ENCODE results near the gene FSD1. TPM values are rescaled to one million over a fixed set of nuclear protein-coding genes. Genes with fewer than 3 reads are reported as not detected.

FSD1 gene
- total RNA-seq, 2 experiments from 2014 or later = 7.8 to 8.1 TPM

DNA sequence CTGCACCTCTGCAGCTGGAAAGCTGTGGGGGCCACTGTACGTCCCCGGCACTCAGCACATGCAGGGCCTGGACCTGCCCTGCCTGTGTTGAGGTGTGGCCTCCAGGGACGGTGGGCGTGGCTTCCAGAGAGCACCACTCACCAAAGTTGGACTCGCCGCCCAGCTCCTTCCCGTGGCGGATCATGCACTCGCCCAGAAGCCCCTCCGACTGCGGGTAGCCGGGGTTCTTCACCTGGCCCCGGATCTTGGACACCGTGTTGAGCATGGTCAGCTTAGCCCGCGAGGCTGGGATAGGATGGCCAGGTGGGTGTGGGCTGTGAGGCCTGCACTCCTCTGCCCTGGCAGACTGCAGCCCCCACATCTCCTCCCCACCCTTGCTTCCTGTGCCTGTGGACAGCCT, 60.9 kb downstream of the FSD1 start:
- no peak for DNase-seq
- ChIA-PET CTCF (interaction anchor here (1.4 to 1.8 kb wide), 2 partner anchors 13 to 35 kb away, joined by 5 to 10 read pairs; partner anchors contain the start of gene SH3GL1), POLR2A (no interaction called here)
- H3K27me3 Mint-ChIP-seq = no peaks in the 10 kb centered on the region
- H3K4me3 Mint-ChIP-seq = no peak overlapping the region
- peaks cover 22% of the 10 kb centered on the region for H3K4me1 Mint-ChIP-seq (ENCODE audit: low read depth)
- no peak overlapping the region for H3K27ac Mint-ChIP-seq
- intact Hi-C loops (cut with micrococcal nuclease) = no loop called here
- no peaks in the 10 kb centered on the region for H3K9me3 Mint-ChIP-seq
- peaks cover 7% of the 10 kb centered on the region for H3K36me3 Mint-ChIP-seq

DNA sequence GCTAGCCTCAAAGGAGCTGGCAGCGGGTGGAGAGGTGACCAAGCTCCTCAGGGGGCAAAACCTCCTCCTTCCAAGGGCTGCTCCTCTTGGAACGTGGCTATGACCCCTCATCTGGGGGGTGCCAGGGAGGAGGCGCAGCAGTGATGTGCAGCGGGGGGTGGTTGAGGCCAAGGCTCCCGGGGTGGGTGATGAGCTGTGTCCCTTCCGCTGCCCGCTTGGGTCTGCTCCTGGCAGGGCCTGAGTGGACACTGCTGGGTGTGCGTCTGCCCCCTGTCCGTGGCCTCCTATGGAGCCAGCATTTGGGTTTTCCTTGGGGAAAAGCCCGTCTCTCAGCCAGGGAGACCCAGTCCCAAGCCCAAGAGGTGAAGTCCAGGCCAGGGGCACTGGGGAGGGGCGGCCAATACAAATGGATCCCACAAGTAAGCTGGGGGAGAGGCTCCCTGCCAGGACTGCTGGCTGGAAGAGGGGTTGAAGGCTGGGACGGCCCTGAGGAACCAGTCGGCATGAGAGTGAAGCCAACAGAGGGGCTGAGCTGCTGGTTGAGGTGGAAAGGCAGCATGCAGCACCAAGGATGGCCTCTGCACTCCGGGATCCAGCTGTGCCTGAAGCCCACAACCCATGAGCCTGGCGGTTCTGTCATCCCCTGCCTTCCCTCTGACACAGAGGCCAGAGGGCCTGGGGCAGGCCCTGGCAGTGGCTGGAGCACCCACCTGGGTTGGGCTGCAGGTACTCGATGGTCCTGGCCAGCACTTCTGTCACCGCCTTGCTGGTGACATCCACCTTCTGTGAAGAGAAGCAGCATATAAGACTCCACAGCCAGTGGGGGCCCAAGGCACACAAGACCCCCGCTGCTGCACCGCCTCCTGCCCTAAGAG, 61.6 kb downstream of the FSD1 start:
- Mint-ChIP-seq H3K27ac (no peak overlapping the region), H3K9me3 (no peaks in the 10 kb centered on the region), H3K4me1 (ENCODE audit: low read depth) (peaks cover 29% of the 10 kb centered on the region), H3K27me3 (no peaks in the 10 kb centered on the region), H3K4me3 (no peak overlapping the region), H3K36me3 (peaks cover 5% of the 10 kb centered on the region)
- ChIA-PET POLR2A (no interaction called here), CTCF (interaction anchor here (1.4 to 1.8 kb wide), 2 partner anchors 34 to 35 kb away, joined by 5 to 6 read pairs; partner anchors contain the start of gene SH3GL1)
- no peak for DNase-seq
- intact Hi-C loops (cut with micrococcal nuclease) = no loop called here

DNA sequence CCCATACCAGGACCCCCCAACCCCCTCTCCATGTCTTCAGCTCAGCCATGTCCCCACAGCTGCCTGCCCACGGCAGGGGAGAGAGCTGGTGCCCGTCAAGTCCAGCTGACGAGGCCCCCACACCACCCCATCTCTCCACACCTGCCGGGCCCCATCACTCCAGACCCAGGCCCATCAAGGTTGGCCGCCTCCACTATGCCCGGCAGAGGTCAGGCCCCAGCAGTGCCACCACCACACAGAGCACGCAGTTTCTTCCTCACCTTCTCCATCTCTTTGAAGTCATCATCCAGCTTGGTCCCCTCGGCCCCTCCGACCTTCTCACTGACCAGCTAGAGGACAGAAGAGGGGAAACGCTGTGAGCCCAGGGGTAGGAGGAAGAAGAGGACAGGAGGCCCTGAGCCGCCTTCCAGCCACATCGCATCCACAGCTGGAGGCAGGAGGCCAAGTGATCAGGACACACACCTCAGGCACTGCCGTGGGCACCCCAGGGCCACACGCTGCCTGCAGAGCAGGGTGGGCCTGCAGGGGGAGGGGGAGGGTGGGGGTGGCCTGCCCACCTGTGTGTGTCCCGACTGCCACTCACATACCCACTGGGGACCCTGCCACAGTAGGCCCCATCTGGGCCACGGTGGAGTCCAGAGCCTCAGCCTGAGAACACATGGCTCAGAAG, 62.4 kb downstream of the FSD1 start:
- ChIA-PET POLR2A (no interaction called here), CTCF (interaction anchor here (1.8 kb wide), 1 partner anchor 34 kb away, joined by 6 read pairs; the partner anchor contains the start of gene SH3GL1)
- H3K36me3 Mint-ChIP-seq = peaks cover 5% of the 10 kb centered on the region
- H3K9me3 Mint-ChIP-seq = no peaks in the 10 kb centered on the region
- peaks cover 36% of the 10 kb centered on the region for H3K4me1 Mint-ChIP-seq (ENCODE audit: low read depth)
- intact Hi-C loops (cut with micrococcal nuclease) = no loop called here
- peak overlapping the region; percentile 28 for H3K27ac Mint-ChIP-seq
- DNase-seq = no peak
- H3K4me3 Mint-ChIP-seq = no peak overlapping the region
- no peaks in the 10 kb centered on the region for H3K27me3 Mint-ChIP-seq

DNA sequence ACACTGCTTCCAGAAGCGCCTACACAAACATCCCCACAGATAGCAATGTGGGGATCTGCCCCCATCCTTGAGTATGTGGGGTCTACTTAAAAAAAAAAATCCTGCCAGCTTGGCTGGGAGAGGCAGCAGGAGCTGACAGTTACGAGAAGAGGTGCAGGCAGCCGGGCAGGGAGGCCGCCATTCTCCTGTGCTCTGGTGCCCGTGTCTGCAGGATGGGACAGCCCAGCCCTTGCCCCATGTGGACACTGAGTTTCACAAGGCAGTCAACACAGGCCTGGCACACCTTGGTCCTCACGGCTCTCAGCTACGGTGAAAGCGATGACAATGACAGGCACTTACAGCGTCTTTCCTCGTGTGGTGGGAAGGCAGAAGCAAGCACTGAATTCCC, 62.9 kb downstream of the FSD1 start:
- POLR2A ChIA-PET = no interaction called here
- intact Hi-C loops (cut with micrococcal nuclease) = no loop called here
- Mint-ChIP-seq H3K27me3 (no peaks in the 10 kb centered on the region), H3K4me3 (no peak overlapping the region), H3K36me3 (peaks cover 3% of the 10 kb centered on the region), H3K9me3 (no peaks in the 10 kb centered on the region), H3K27ac (peak overlapping the region; percentile 28), H3K4me1 (ENCODE audit: low read depth) (peaks cover 38% of the 10 kb centered on the region)
- CTCF ChIA-PET = interaction anchor here (1.8 kb wide), 1 partner anchor 33 kb away, joined by 6 read pairs; the partner anchor contains the start of gene SH3GL1
- DNase-seq = no peak

DNA sequence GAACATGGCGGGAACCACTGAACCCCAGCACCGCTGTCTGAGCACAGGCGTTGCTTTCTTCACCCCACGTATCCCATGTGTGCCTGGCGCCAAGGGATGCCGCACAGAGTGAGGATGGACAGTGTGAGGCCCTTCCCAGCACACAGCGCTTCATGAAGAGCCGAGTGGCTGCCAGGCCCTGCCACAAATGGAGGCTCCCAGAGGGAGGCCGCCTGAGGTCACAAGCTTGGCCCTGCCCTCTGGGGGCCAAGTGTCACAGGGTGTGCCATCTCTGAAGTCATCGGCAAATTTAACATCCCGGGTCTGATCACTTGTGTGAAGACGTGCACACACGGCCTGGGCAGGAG, 63.4 kb downstream of the FSD1 start:
- Mint-ChIP-seq H3K4me1 (ENCODE audit: low read depth) (peaks cover 38% of the 10 kb centered on the region), H3K9me3 (no peaks in the 10 kb centered on the region), H3K27ac (peak overlapping the region; percentile 95), H3K27me3 (no peaks in the 10 kb centered on the region), H3K36me3 (peaks cover 3% of the 10 kb centered on the region), H3K4me3 (no peak overlapping the region)
- intact Hi-C loops (cut with micrococcal nuclease) = no loop called here
- POLR2A ChIA-PET = no interaction called here
- no peak for DNase-seq
- CTCF ChIA-PET = interaction anchor here (1.8 kb wide), 1 partner anchor 33 kb away, joined by 6 read pairs; the partner anchor contains the start of gene SH3GL1

DNA sequence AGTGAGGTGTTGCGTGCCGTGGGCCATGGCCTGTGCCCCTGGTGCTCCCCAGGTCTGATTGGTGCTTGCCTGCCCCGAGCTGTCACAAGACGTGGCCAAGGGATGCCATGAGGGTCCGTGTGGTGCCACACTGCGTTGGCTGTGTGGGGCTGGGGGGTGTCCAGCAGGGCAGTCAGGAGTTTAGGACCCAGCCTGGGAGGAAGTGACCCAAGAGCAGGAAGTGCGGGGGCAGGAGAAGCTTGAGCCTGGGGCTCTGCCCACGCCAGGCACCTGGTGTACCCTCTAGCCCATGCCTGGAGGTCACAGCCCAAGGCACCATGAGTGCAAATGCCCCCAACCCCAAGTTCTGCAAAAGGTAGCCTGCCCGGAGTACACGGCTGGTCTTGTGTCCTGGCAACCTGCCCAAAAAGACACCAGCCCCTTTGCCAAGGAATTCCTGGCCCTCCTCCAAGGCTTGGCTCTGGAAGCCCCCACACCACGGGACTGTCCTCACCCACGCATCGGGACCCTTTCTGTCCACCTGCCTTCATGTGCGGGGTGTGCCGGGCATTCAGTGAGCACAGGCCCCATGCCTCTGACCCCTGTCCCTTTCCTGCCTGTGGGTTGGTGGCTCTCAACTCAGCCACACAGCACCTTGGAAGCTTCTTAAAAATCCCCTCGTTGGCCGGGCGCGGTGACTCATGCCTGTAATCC, 63.9 kb downstream of the FSD1 start:
- peaks cover 3% of the 10 kb centered on the region for H3K36me3 Mint-ChIP-seq
- ChIA-PET POLR2A (interaction anchor here (1.5 kb wide), 1 partner anchor 40 kb away, joined by 3 read pairs; no protein-coding TSS in a partner anchor), CTCF (interaction anchor here (0.8 to 3.3 kb wide), 3 partner anchors 14 to 33 kb away, joined by 3 to 52 read pairs (median 6); partner anchors contain the start of genes CHAF1A and SH3GL1)
- peak; percentile 51 for DNase-seq
- H3K4me1 Mint-ChIP-seq (ENCODE audit: low read depth) = peaks cover 38% of the 10 kb centered on the region
- peak overlapping the region; percentile 95 for H3K27ac Mint-ChIP-seq
- intact Hi-C loops (cut with micrococcal nuclease) = no loop called here
- H3K4me3 Mint-ChIP-seq = no peak overlapping the region
- H3K9me3 Mint-ChIP-seq = no peaks in the 10 kb centered on the region
- no peaks in the 10 kb centered on the region for H3K27me3 Mint-ChIP-seq

DNA sequence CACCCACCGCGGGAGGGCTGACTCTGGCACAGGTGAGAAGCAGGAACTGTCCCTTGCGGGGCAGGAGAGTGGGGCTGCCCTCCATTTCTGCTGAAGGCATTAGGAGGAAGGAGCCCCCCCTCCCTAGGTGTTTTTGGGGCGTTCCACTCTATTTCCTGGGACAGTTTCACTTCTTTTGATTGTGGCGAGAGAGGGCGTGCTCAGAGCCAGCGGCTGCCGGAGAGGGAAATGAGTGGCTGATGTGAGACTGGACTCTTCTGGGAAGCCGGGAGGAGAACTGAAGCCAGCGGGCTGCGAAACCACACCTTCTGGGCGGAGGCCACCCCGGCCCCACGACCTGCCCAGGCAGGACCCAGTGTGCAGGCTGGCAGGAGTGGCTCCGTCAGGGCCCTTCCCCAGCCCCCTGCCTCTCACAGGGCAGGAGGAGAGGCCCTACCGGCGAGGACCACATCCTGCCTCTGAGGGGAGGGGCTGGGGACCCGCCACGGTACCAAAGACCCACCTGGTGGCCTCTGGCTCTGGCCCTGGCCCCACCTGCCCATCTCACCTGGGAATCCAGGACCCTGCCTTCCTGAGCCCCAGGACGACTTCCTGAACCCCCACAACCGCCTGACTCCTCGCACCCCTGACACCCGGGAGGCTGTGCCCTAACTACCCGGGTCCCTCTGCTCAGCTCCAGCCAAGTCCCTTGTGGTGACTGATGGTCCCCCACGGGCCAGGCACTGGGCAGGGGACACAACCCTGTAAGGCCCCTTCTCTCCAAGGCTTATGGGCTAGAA, 64.9 kb downstream of the FSD1 start:
- ChIA-PET POLR2A (interaction anchor here (1.1 to 1.5 kb wide), 4 partner anchors 10 to 41 kb away, joined by 3 to 23 read pairs (median 6); partner anchors contain the start of genes CHAF1A and SH3GL1), CTCF (interaction anchor here (0.7 to 3.3 kb wide), 15 partner anchors 9 to 677 kb away, joined by 3 to 52 read pairs (median 5); partner anchors contain the start of genes CHAF1A, HDGFL2, MPND and SH3GL1)
- peak overlapping the region; percentile 65 for H3K4me3 Mint-ChIP-seq
- H3K9me3 Mint-ChIP-seq = no peaks in the 10 kb centered on the region
- peak; percentile 90 for DNase-seq
- intact Hi-C loops (cut with micrococcal nuclease) = loop anchor here (1.0 kb wide), 3 partner anchors 10 to 31 kb away; partner anchors contain the start of gene SH3GL1
- H3K4me1 Mint-ChIP-seq (ENCODE audit: low read depth) = peaks cover 45% of the 10 kb centered on the region
- peak overlapping the region; percentile 95 for H3K27ac Mint-ChIP-seq
- H3K27me3 Mint-ChIP-seq = no peaks in the 10 kb centered on the region
- peaks cover 3% of the 10 kb centered on the region for H3K36me3 Mint-ChIP-seq

DNA sequence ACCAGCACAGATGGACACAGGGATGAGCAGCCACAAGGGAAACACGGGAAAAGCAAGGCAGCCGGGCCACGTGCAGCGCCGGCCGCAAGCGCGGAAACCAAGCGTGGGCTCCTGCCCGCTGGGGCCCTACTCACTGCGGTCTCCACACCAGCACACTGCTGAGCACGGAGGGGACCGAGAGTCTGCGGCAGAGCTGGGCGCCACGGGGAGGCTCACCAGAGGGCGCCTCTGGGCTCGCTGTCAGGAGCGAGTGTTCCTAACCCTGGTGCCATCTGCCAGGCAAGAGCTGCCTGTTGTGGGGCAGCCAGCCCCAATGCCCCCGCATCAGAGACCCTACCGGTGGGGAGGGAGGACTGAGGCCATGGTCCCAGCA, 65.5 kb downstream of the FSD1 start:
- peaks cover 46% of the 10 kb centered on the region for H3K4me1 Mint-ChIP-seq (ENCODE audit: low read depth)
- peak overlapping the region; percentile 95 for H3K27ac Mint-ChIP-seq
- CTCF ChIA-PET = interaction anchor here (0.6 to 3.3 kb wide), 19 partner anchors 9 to 199 kb away, joined by 3 to 52 read pairs (median 4); partner anchors contain the start of genes CHAF1A, HDGFL2, MPND and SH3GL1
- intact Hi-C loops (cut with micrococcal nuclease) = loop anchor here (1.0 kb wide), 3 partner anchors 9 to 30 kb away; partner anchors contain the start of gene SH3GL1
- peak; percentile 88 for DNase-seq
- POLR2A ChIA-PET = interaction anchor here (1.1 to 1.4 kb wide), 3 partner anchors 9 to 31 kb away, joined by 4 to 23 read pairs (median 7); partner anchors contain the start of genes CHAF1A and SH3GL1
- H3K4me3 Mint-ChIP-seq = peak overlapping the region; percentile 65
- H3K27me3 Mint-ChIP-seq = no peaks in the 10 kb centered on the region
- peaks cover 3% of the 10 kb centered on the region for H3K36me3 Mint-ChIP-seq
- no peaks in the 10 kb centered on the region for H3K9me3 Mint-ChIP-seq

DNA sequence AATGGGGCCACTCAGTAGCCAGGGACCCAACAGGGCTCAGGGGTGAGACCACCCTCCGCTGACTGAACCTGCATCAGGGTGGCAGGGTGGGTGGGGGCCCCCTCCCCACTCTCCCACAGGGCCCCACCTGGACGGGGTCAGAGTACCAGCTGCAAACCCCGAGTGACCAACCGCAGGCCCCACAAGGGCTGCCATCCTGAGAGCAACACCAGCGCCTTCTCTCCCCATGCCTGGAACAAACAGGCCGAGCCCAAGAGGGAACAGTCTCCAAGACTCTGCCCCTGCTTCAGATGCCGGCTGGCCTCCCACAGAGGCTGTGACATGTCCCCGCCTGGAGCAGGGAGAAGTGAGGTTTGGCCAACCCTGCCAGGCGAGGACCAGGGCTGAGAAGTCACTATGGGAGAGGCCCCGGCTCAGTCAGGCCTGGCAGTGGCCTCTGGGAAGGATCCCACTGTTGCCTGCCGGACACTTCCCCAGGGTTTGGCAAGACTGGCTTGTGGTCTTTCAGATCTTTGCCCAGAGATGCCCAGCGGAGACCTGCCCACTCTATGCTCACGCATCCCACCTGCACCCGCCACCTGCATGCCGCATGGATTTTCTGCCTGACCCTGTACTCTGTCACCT, 66.1 kb downstream of the FSD1 start:
- Mint-ChIP-seq H3K4me3 (peak overlapping the region; percentile 65), H3K9me3 (no peaks in the 10 kb centered on the region), H3K36me3 (peaks cover 3% of the 10 kb centered on the region), H3K4me1 (ENCODE audit: low read depth) (peaks cover 47% of the 10 kb centered on the region), H3K27me3 (no peaks in the 10 kb centered on the region), H3K27ac (peak overlapping the region; percentile 95)
- no peak for DNase-seq
- POLR2A ChIA-PET = interaction anchor here (1.1 to 1.4 kb wide), 3 partner anchors 9 to 31 kb away, joined by 4 to 23 read pairs (median 7); partner anchors contain the start of genes CHAF1A and SH3GL1
- intact Hi-C loops (cut with micrococcal nuclease) = no loop called here
- CTCF ChIA-PET = interaction anchor here (0.6 to 3.3 kb wide), 16 partner anchors 8 to 199 kb away, joined by 3 to 52 read pairs (median 4); partner anchors contain the start of genes CHAF1A, HDGFL2, MPND and SH3GL1

DNA sequence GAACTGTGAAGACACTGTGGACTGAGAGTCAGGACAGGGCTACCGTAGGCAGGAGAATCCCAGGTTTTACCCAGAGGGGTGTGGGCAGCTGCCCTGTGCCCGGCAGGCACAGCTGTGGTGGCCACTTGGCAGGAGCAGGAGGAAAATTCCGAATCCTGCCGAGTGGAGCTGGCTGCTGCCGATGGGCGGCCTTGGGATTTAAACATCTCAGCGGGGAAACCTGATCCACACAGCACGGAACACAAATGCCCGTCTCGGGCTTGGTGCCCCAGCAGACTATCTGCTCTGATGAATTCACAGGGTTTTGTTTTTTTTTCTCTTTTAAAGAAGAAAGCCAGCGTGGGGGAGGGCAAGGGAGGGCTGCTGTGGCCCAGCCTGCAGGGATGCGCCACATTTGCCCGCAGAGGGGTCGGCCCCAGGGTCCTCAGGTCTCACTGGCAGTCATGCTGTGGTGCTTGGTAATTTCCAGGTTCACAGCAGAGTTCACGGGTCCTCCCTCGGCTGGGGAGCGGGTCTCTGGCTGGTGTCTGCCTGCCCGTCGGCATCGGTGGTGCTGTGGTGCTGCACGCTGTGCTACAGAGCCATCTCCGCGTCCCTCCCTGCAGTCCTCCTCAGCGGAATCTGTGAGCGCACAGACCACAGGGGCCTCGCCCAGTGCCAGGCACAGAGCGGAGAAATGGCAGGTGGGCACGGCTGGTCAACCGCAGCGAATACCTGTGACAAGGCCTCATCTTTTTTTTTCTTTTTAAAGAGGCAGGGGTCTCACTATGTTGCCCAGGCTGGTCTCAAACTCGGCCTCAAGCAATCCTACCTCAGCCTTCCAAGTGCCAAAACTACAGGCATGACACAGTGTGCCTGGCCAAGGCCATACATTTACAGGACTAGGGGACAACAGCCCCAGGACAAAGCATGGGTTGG, 67.1 kb downstream of the FSD1 start:
- Mint-ChIP-seq H3K36me3 (peaks cover 3% of the 10 kb centered on the region), H3K9me3 (no peaks in the 10 kb centered on the region), H3K27ac (peak overlapping the region; percentile 28), H3K27me3 (no peaks in the 10 kb centered on the region), H3K4me1 (ENCODE audit: low read depth) (peaks cover 57% of the 10 kb centered on the region), H3K4me3 (no peak overlapping the region)
- DNase-seq = no peak
- ChIA-PET POLR2A (no interaction called here), CTCF (interaction anchor here (1.5 to 3.3 kb wide), 2 partner anchors 29 to 30 kb away, joined by 7 to 52 read pairs; partner anchors contain the start of genes CHAF1A and SH3GL1)
- intact Hi-C loops (cut with micrococcal nuclease) = no loop called here

All from activated CD4-positive, alpha-beta memory T cell treated with anti-CD3 and anti-CD28 coated beads for 36 hours (primary cell).